ENCODE measurements around the gene RFC3.
"Not testable (repeated sequence)": the region's sequence is repeated elsewhere in the genome, so short reads cannot be mapped to it uniquely, and the experiment has no call there.

RFC3 gene

GRCh38 chr13:33812829-33813228 lies 5.1 kb upstream of the RFC3 start:
- not testable (repeated sequence) for DNase-seq

GRCh38 chr13:33815011-33815550 lies 2.9 kb upstream of the RFC3 start:
- no peak for DNase-seq

- DNase-seq, result no peak
Measured at GRCh38 chr13:33816912-33817311, 1.0 kb upstream of the RFC3 start.

- DNase-seq, result peak; percentile 70
Measured at GRCh38 chr13:33817513-33817900, 442 bp upstream of the RFC3 start.

GRCh38 chr13:33825083-33825482 lies 7.1 kb downstream of the RFC3 start:
- DNase-seq, result no peak

- no peak for DNase-seq
Measured at GRCh38 chr13:33827139-33827538, 9.2 kb downstream of the RFC3 start.

- DNase-seq, result no peak
Measured at GRCh38 chr13:33828431-33829129, 10.6 kb downstream of the RFC3 start.

- DNase-seq, result no peak
Measured at GRCh38 chr13:33832872-33833271, 14.9 kb downstream of the RFC3 start.

GRCh38 chr13:33838647-33839046 lies 20.7 kb downstream of the RFC3 start:
- DNase-seq, result no peak

GRCh38 chr13:33840402-33840801 lies 22.5 kb downstream of the RFC3 start:
- DNase-seq, result no peak

- DNase-seq, result no peak
Measured at GRCh38 chr13:33842207-33842606, 24.3 kb downstream of the RFC3 start.

GRCh38 chr13:33842986-33843385 lies 25.0 kb downstream of the RFC3 start:
- DNase-seq, result no peak

- DNase-seq, result no peak
Measured at GRCh38 chr13:33845572-33846302, 27.8 kb downstream of the RFC3 start.

GRCh38 chr13:33846303-33847062 lies 28.5 kb downstream of the RFC3 start:
- DNase-seq, result no peak

- no peak for DNase-seq
Measured at GRCh38 chr13:33849211-33849610, 31.3 kb downstream of the RFC3 start.

GRCh38 chr13:33855371-33855895 lies 37.5 kb downstream of the RFC3 start:
- no peak for DNase-seq

- DNase-seq, result no peak
Measured at GRCh38 chr13:33859691-33860303, 41.8 kb downstream of the RFC3 start.

GRCh38 chr13:33860526-33860925 lies 42.6 kb downstream of the RFC3 start:
- no peak for DNase-seq

- DNase-seq, result peak; percentile 16
Measured at GRCh38 chr13:33862016-33862415, 44.1 kb downstream of the RFC3 start.

GRCh38 chr13:33863188-33863789 lies 45.3 kb downstream of the RFC3 start:
- no peak for DNase-seq

GRCh38 chr13:33865945-33866344 lies 48.0 kb downstream of the RFC3 start:
- no peak for DNase-seq

- DNase-seq, result no peak
Measured at GRCh38 chr13:33867472-33867871, 49.5 kb downstream of the RFC3 start.

All from NCI-H748 treated with DMSO at 0.1 percent for 48 hours (cell line).